Pericardium fibroblast (primary cell): ENCODE results near the gene CCNT2. TPM values are rescaled to one million over a fixed set of nuclear protein-coding genes. Genes with fewer than 3 reads are reported as not detected.

Source experiments
- total RNA-seq: library from RNA; depleted of rRNA; stranded (reverse); fragments of >200 nt; gene quantifications from 2 replicates; pipeline ENCODE4 v1.2.3, GENCODE V29; 2015

CCNT2 gene
- 8.3 and 16.7 TPM in 2 replicates for total RNA-seq

DNA sequence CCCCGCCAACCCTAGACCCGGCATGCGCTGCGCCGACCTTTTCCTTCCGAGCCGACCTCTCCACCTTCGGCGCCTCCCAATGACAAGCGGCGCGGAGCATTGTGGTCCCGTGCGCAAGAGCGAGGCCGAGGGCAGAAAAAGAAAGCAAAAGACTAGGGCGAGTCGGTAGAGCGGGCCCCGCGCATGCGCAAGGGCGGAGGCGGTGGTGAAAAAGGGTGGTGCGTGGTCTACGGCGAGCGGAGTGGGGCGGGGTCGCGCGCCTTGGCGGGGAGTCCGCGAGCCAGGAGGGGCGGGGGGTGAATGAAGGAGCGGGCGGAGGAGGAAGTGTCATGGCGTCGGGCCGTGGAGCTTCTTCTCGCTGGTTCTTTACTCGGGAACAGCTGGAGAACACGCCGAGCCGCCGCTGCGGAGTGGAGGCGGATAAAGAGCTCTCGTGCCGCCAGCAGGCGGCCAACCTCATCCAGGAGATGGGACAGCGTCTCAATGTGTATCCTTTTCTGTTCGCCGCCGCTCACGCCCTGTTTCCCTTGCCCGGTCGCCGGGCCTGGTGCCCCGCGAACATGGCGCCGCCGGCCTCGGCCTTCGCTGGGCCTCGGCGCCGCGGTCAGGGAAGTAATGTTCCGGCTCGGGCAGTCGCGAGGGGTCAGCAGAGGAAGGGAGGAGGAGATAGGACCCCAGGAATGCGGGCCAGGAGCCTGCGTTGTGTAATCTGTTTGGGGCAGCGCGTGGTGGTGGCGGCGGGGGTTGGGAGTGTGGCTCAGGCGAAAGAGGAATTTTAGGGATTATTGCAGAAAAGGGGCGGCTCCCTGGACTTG lies at the start of gene CCNT2:
Gene CCNT2, plus strand, starts transcription at position 297 of the 815 bp plus-strand sequence. Its CDS starts 33 bp downstream, at position 330.

Other genes starting within 250 kb of the CCNT2 start
- under 0.01 TPM in 1 of 2 replicates, not detected in the other for gene TMEM163, start 199.8 kb upstream of the CCNT2 start, total RNA-seq
- gene ACMSD, start 80.2 kb upstream of the CCNT2 start, total RNA-seq: not detected in 2 replicates
- not detected in 2 replicates for gene MAP3K19, start 128.6 kb downstream of the CCNT2 start, total RNA-seq
- 33.1 and 33.5 TPM in 2 replicates for gene RAB3GAP1, start 133.5 kb downstream of the CCNT2 start, total RNA-seq